ENCODE data around the gene SLC27A3.

DNA sequence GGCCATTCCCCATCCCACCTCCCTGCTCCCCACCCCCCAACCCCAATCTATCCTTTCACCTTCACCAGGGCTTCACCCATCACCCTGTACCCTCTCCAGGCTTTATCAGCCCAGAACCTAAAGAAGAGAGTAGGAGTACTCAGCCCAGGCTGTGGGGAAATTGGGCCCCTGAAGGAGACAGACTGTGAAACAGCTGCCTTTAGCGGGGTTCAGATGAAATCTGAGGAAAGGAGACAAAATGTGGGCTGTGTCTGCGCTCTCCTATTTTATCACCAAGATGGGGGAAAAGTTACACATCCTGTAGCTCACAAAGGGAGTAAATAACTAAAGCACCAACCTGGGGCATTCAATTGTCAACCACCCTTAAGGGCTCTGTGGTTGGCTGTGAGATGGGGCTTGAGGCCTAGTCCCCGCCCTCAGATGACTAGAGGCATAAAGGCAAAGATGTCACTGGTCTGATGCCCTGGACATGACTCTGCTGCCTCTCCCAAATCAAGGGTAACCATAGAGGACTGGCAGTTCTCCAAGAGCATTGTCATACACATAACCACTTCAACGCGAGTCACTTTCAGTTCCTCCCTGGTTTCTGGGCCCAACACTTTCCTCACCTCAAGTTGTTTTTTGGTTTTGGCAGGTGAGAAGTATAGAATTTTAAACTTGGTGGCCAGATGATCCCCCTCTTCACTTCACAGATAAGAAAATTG, 30.0 kb downstream of the SLC27A3 start:
- no peak for TF ChIP-seq CTCF (IDR thresholded peaks at IDR 0.05; ENCODE audit: insufficient read depth, low read length, poor library complexity, severe bottlenecking)
- TF ChIP-seq EZH2phosphoT487 (conservative IDR thresholded peaks at IDR 0.05; ENCODE audit: low read length): no peak

Measured in SU-DHL-6 (cell line).